B cell (primary cell): ENCODE measurements around the gene CRACR2A.

Source experiments
- CTCF ChIP-seq: fragments of 200-600 bp; IDR thresholded peaks from one replicate; pipeline ENCODE4 v1.8.0; 2022; ENCODE audit warnings: antibody characterized with exemption, mild to moderate bottlenecking
- EZH2 ChIP-seq: IDR thresholded peaks from 2 replicates; pipeline ENCODE4 v1.6.1; 2012; ENCODE audit warnings: borderline replicate concordance, low read depth, mild to moderate bottlenecking, moderate library complexity, low read length; ENCODE audit not compliant: insufficient read depth, poor library complexity, severe bottlenecking

DNA sequence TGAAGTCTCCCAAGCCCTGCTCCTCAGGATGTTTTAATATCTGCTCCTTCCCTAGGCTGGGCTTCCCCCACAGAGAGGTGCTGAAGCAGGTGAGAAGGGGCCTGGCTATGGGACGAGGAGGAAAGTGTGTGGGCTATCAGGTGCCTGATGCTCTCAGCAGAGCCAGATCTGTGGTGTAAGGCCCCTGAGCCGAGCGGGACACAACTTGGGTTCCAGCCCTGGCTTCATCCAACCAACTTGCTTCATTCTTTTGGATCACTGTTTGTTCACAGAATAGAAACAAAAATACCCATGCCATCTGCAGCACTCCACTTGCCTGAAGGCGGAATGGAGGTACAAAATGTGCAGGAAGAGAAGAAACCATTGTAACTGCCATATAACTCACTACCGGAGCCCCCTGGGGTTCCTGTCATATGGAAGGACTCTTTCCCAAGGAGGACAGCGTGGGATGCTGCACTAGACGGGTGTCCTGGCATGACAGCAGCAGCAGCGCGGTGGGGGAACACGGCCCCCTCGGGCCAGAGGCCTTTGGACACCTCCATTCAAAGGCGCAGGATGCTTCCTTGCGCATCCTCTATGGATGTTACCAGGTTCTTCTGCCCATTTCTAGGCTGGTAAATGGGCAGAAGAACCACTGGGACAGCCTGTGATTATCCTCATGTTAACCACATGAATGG is 95.8 kb downstream of the CRACR2A start:
- TF ChIP-seq CTCF (no peak), EZH2 (no peak)
